ENCODE measurements around the gene SRC.
A peak's percentile ranks its signal among the peaks of the same experiment; 100 is the strongest.

Gene SRC

GRCh38 chr20:37345339-37346235 lies at the start of gene SRC:
Gene SRC, plus strand, starts transcription at chr20:37346140. Its CDS starts 38,014 bp downstream, at chr20:37384154.
- DNase-seq: peak; percentile 33 to 55

- no peak for DNase-seq
These were observed 49.6 kb upstream of the SRC start for GRCh38 chr20:37296371-37296770.

- DNase-seq: no peak
These were observed 48.7 kb upstream of the SRC start for GRCh38 chr20:37297066-37297736.

- DNase-seq: no peak
These were observed 47.6 kb upstream of the SRC start for GRCh38 chr20:37298190-37298939.

GRCh38 chr20:37299718-37300528 lies 46.0 kb upstream of the SRC start:
- DNase-seq: no peak

GRCh38 chr20:37301120-37301519 lies 44.8 kb upstream of the SRC start:
- no peak for DNase-seq

- no peak for DNase-seq
These were observed 44.4 kb upstream of the SRC start for GRCh38 chr20:37301558-37301957.

- no peak for DNase-seq
These were observed 43.0 kb upstream of the SRC start for GRCh38 chr20:37302981-37303380.

- DNase-seq: no peak
These were observed 42.3 kb upstream of the SRC start for GRCh38 chr20:37303637-37304036.

- no peak for DNase-seq
These were observed 40.9 kb upstream of the SRC start for GRCh38 chr20:37305079-37305478.

GRCh38 chr20:37305839-37306238 lies 40.1 kb upstream of the SRC start:
- no peak for DNase-seq

- DNase-seq: no peak
These were observed 37.6 kb upstream of the SRC start for GRCh38 chr20:37308086-37309050.

- no peak for DNase-seq
These were observed 36.6 kb upstream of the SRC start for GRCh38 chr20:37309290-37309689.

GRCh38 chr20:37309936-37310590 lies 35.9 kb upstream of the SRC start:
- no peak for DNase-seq

GRCh38 chr20:37310951-37311350 lies 35.0 kb upstream of the SRC start:
- DNase-seq: no peak

- no peak for DNase-seq
These were observed 34.1 kb upstream of the SRC start for GRCh38 chr20:37311710-37312355.

GRCh38 chr20:37313546-37314091 lies 32.3 kb upstream of the SRC start:
- DNase-seq: no peak

GRCh38 chr20:37314099-37314498 lies 31.8 kb upstream of the SRC start:
- DNase-seq: no peak

GRCh38 chr20:37314617-37315016 lies 31.3 kb upstream of the SRC start:
- DNase-seq: no peak

GRCh38 chr20:37315021-37315451 lies 30.9 kb upstream of the SRC start:
- DNase-seq: no peak
